ENCODE measurements around the gene SMIM35.

DNA sequence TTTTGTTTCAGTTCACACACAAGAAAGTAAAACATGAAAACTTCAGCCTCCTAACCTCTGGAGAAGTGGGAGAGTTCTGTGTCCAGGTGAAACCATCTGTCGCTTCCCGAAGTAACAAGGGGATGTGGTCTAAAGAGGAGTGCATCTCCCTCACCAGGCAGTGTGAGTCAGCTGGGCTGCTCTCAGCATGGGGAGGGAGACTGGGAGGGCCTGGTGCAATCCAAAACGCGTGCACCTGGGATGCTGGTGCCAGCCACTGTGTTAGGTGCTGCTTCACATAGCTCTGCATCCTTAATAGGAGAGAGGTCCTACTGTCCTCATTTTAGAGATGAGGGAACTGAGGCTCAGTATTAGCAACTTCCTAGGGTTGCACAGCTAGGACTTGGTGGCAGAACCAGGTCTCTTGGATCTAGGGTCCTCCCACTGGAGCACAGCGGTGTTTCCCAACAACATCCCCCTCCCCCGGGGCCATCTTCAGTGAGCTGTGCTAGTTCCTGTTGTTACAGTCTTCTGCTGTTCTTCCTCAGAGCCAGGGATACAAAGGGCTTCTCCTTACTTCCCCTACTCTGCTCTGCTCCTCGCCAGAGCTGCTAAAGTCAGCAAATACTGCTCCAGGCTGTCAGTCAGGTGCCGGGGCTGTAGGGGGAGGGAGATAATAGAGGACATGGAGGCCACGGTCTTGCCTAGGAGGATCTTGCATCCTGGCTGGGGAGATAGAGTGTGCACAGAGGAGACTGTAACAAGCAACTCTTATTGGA is 92.6 kb downstream of the SMIM35 start:
- TF ChIP-seq CTCF (IDR thresholded peaks at IDR 0.05), result no peak
- no peak for TF ChIP-seq POLR2A (IDR thresholded peaks at IDR 0.05)
